GM12878 (cell line): ENCODE data around the gene OTUD6A. TPM values are rescaled to one million over a fixed set of nuclear protein-coding genes. Genes with fewer than 3 reads are reported as not detected.

ENCODE experiments used
- ATAC-seq: fragments of 200-7000 bp; cut with Tn5 transposase; 3 replicates; pipeline ENCODE4 v1.9.1; 2020; ENCODE audit warnings: mild to moderate bottlenecking, moderate library complexity
- BruUV-seq: library from RNA; stranded (reverse); fragments of 400-500 nt; replicated peaks from 2 replicates; lab custom pipeline; 2021; lab: Mats Ljungman, UMichigan
- CTCF ChIA-PET: fragments of 300-600 bp; sonication (Branson Sonifier 250); formaldehyde crosslinking; extraction: SDS; loops from one replicate; lab custom pipeline; 2021; ENCODE audit warnings: inconsistent platforms; lab: Yijun Ruan, JAX
- POLR2A ChIA-PET: fragments of 350-600 bp; formaldehyde crosslinking; extraction: SDS; loops from one replicate; lab custom pipeline; 2021; ENCODE audit warnings: inconsistent platforms; lab: Charles Lee
- RAD21 ChIA-PET: fragments of 300-600 bp; sonication (Branson Sonifier 250); formaldehyde crosslinking; loops from one replicate; lab custom pipeline; 2023; ENCODE audit warnings: antibody characterized with exemption; ENCODE audit not compliant: unreplicated experiment; lab: Charles Lee
- SMC1A ChIA-PET: fragments of 300-600 bp; sonication (Branson Sonifier 250); formaldehyde crosslinking; loops from one replicate; lab custom pipeline; 2023; ENCODE audit not compliant: unreplicated experiment, uncharacterized antibody; lab: Charles Lee
- DNase-seq: peaks from one replicate; pipeline ENCODE4 v3.0.0-alpha.2; 2011; ENCODE audit warnings: low read depth, low spot score
- FAIRE-seq: peaks from 3 replicates; lab custom pipeline; 2011; peaks lifted over from hg19 to GRCh38; lab: Jason Lieb, UNC
- H2AFZ ChIP-seq: 2 replicates; pipeline ENCODE4 v1.6.0; 2011; ENCODE audit warnings: low read depth, low read length, control low read depth; ENCODE audit not compliant: control insufficient read depth
- H3K27ac ChIP-seq: 2 replicates; pipeline ENCODE4 v1.5.1; 2011; ENCODE audit warnings: control low read depth; ENCODE audit not compliant: control insufficient read depth, insufficient read depth
- H3K27me3 ChIP-seq, 2 experiments: replicated peaks in 1 of 2; 2 replicates each; pipeline versions ENCODE4 v1.6.0 to v1.6.1; 2011; ENCODE audit warnings: low read length in 1 of 2; ENCODE audit not compliant: control insufficient read depth in 2 of 2, insufficient read depth in 2 of 2
- H3K36me3 ChIP-seq, 2 experiments: 2 replicates each; pipeline ENCODE4 v1.5.1; 2011; ENCODE audit warnings: low read length in 1 of 2; ENCODE audit not compliant: control insufficient read depth in 2 of 2, insufficient read depth in 2 of 2
- H3K4me1 ChIP-seq: 2 replicates; pipeline ENCODE4 v1.6.1; 2011; ENCODE audit warnings: mild to moderate bottlenecking, low read length, moderate library complexity, mixed read lengths; ENCODE audit not compliant: control insufficient read depth, insufficient read depth
- H3K4me2 ChIP-seq: 2 replicates; pipeline ENCODE4 v1.6.0; 2011; ENCODE audit warnings: control low read depth; ENCODE audit not compliant: control insufficient read depth, insufficient read depth
- H3K4me3 ChIP-seq: fragments of 200-600 bp; sonication (generic); 2 replicates; pipeline ENCODE4 v1.5.1; 2016
- H3K79me2 ChIP-seq: 2 replicates; pipeline ENCODE4 v1.6.0; 2011; ENCODE audit warnings: low read length; ENCODE audit not compliant: control insufficient read depth, insufficient read depth
- H3K9ac ChIP-seq: 2 replicates; pipeline ENCODE4 v1.8.0; 2011; ENCODE audit warnings: low read length, control low read depth, mixed read lengths; ENCODE audit not compliant: control insufficient read depth, insufficient read depth
- H3K9me3 ChIP-seq: replicated peaks from 3 replicates; pipeline ENCODE4 v1.5.1; 2011; ENCODE audit warnings: mild to moderate bottlenecking, low read length; ENCODE audit not compliant: control insufficient read depth, insufficient read depth
- H4K20me1 ChIP-seq: 2 replicates; pipeline ENCODE4 v1.6.0; 2011; ENCODE audit not compliant: control insufficient read depth, insufficient read depth
- ATF3 ChIP-seq: IDR thresholded peaks from 2 replicates; pipeline ENCODE4 v1.6.1; 2011; ENCODE audit warnings: low read depth, mild to moderate bottlenecking, low read length, moderate library complexity, borderline replicate concordance; ENCODE audit errors: extremely low read depth
- DPF2 ChIP-seq: fragments of 450-650 bp; IDR thresholded peaks from 2 replicates; pipeline ENCODE4 v1.6.1; 2017; ENCODE audit warnings: mild to moderate bottlenecking
- E2F4 ChIP-seq: IDR thresholded peaks from 2 replicates; pipeline ENCODE4 v1.6.1; 2012; ENCODE audit warnings: low read depth, low read length, improper control_type of control experiment
- EZH2 ChIP-seq: IDR thresholded peaks from 2 replicates; pipeline ENCODE4 v1.6.1; 2012; ENCODE audit warnings: low read depth, mild to moderate bottlenecking, control low read depth, inconsistent platforms, low read length, borderline replicate concordance; ENCODE audit not compliant: control insufficient read depth
- GATAD2B ChIP-seq: fragments of 450-650 bp; conservative IDR thresholded peaks from 2 replicates; pipeline ENCODE4 v1.6.1; 2017; ENCODE audit warnings: low read depth, mild to moderate bottlenecking, moderate library complexity
- IKZF1 ChIP-seq: fragments of 450-650 bp; conservative IDR thresholded peaks from 2 replicates; pipeline ENCODE4 v1.6.1; 2017; ENCODE audit warnings: antibody characterized with exemption, mild to moderate bottlenecking
- IRF3 ChIP-seq: fragments of 450-650 bp; IDR thresholded peaks from 2 replicates; pipeline ENCODE4 v1.6.1; 2014; ENCODE audit warnings: mild to moderate bottlenecking
- MEF2B ChIP-seq: fragments of 450-650 bp; IDR thresholded peaks from 2 replicates; pipeline ENCODE4 v1.6.1; 2018; ENCODE audit warnings: mild to moderate bottlenecking, moderate library complexity; ENCODE audit not compliant: partially characterized antibody, poor library complexity, severe bottlenecking
- NBN ChIP-seq: fragments of 450-650 bp; IDR thresholded peaks from 2 replicates; pipeline ENCODE4 v1.6.1; 2016
- NR2F1 ChIP-seq: fragments of 450-650 bp; conservative IDR thresholded peaks from 2 replicates; pipeline ENCODE4 v1.6.1; 2017; ENCODE audit warnings: mild to moderate bottlenecking
- PAX8 ChIP-seq: fragments of 450-650 bp; IDR thresholded peaks from 2 replicates; pipeline ENCODE4 v1.6.1; 2017; ENCODE audit warnings: mild to moderate bottlenecking, moderate library complexity
- PML ChIP-seq: IDR thresholded peaks from 2 replicates; pipeline ENCODE4 v1.6.1; 2012; ENCODE audit warnings: low read length, inconsistent platforms
- SMAD1 ChIP-seq: fragments of 450-650 bp; IDR thresholded peaks from 2 replicates; pipeline ENCODE4 v1.6.1; 2018; ENCODE audit warnings: mild to moderate bottlenecking, low read depth; ENCODE audit not compliant: partially characterized antibody
- STAT1 ChIP-seq: fragments of 450-650 bp; conservative IDR thresholded peaks from 2 replicates; pipeline ENCODE4 v1.6.1; 2014; ENCODE audit warnings: antibody characterized with exemption, mild to moderate bottlenecking
- STAT3 ChIP-seq: IDR thresholded peaks from 2 replicates; pipeline ENCODE4 v1.6.1; 2011; ENCODE audit warnings: low read depth, low read length, improper control_type of control experiment
- TCF12 ChIP-seq: IDR thresholded peaks from 2 replicates; pipeline ENCODE4 v1.6.1; 2011; ENCODE audit warnings: low read depth, mild to moderate bottlenecking, low read length
- ZBTB40 ChIP-seq: fragments of 450-650 bp; IDR thresholded peaks from 2 replicates; pipeline ENCODE4 v1.6.1; 2016; ENCODE audit warnings: mild to moderate bottlenecking, moderate library complexity, borderline replicate concordance
- WGBS: methylation state at CpG from one replicate; pipeline ENCODE4 v1.1.6; 2016; ENCODE audit warnings: low lambda C conversion rate; ENCODE audit not compliant: insufficient replicate concordance, insufficient coverage; ENCODE audit errors: missing lambda C conversion rate; 5-methylcytosine and 5-hydroxymethylcytosine counted together
- in situ Hi-C: fragments of 300-500 bp; cut with MboI; formaldehyde crosslinking; loops from 9 replicates; pipeline ENCODE4 v1.14.3; 2018; ENCODE audit warnings: mixed read lengths
- intact Hi-C: fragments of 100-400 bp; cut with micrococcal nuclease; formaldehyde crosslinking; loops from one replicate; pipeline ENCODE4 v1.14.2; 2022; ENCODE audit not compliant: unreplicated experiment
- polyA plus RNA-seq, 11 experiments: library from polyadenylated mRNA; depleted of rRNA in 4 of 11; unstranded in 6 of 11; stranded (reverse) in 5 of 11; fragments of >200 nt; fragmentation: Nextera tagmentation in 4 of 11; fragmentation: Illumina TruSeq in 1 of 11; extraction: Ambion mirVana in 4 of 11; extraction: Trizol in 1 of 11; gene quantifications; 1 replicate in 1 of 11; 2 replicates in 10 of 11; pipeline versions ENCODE4 v1.2.1 to v1.2.3, GENCODE V29; 2011 to 2016; ENCODE audit warnings: inconsistent platforms in 2 of 11, missing spikeins in 2 of 11, low read depth in 1 of 11
- total RNA-seq, 4 experiments: library from RNA; depleted of rRNA in 3 of 4; stranded (reverse); fragments of >200 nt in 3 of 4; fragmentation: Illumina TruSeq in 1 of 4; extraction: Trizol in 1 of 4; gene quantifications; 2 replicates each; pipeline versions ENCODE4 v1.2.1 to v1.2.3, GENCODE V29; 2013 to 2021

The OTUD6A gene
- total and polyA plus RNA-seq, 10 of the 15 experiments (the other 5 are each of a cell fraction or from before 2014, with no cell fraction given) = not detected

- TF ChIP-seq E2F4 (no peak), GATAD2B (no peak), SMAD1 (no peak)
- TF ChIP-seq, all 136 proteins: peak for 0
These were observed 22.5 kb upstream of the OTUD6A start (continued) for GRCh38 chrX:70039758-70040157.

GRCh38 chrX:70041993-70042392 is 20.3 kb upstream of the OTUD6A start:
- ATAC-seq = no peak
- H3K27me3 ChIP-seq = no peaks in the 10 kb centered on the region; a peak in 2 of 4 replicates
- H3K4me1 ChIP-seq = no peaks in the 10 kb centered on the region
- no peak overlapping the region for H3K4me3 ChIP-seq
- CTCF ChIA-PET = interaction anchor here (0.8 to 3.8 kb wide), 4 partner anchors 9 to 57 kb away, joined by 3 to 24 read pairs (median 4); no protein-coding TSS in a partner anchor
- BruUV-seq = no TSS peak
- POLR2A ChIA-PET = no interaction called here
- H3K9me3 ChIP-seq = no peaks in the 10 kb centered on the region
- WGBS = 12% methylated on average over 6 of the region's 6 CpGs
- no peak overlapping the region for H3K27ac ChIP-seq
- TF ChIP-seq IRF3 (no peak), EZH2 (no peak), NR2F1 (no peak), PML (no peak), MEF2B (no peak), IKZF1 (no peak), NBN (no peak), STAT1 (no peak), STAT3 (no peak), TCF12 (no peak), DPF2 (no peak), ATF3 (no peak), PAX8 (no peak), ZBTB40 (no peak)
- no peak overlapping the region for H3K4me2 ChIP-seq
- intact Hi-C loops = no loop called here
- in situ Hi-C loops = loop anchor here (25.0 kb wide), 2 partner anchors 95 to 395 kb away; partner anchors contain the start of genes DLG3 and IGBP1
- no peak for DNase-seq
- SMC1A ChIA-PET = interaction anchor here (1.0 to 1.2 kb wide), 2 partner anchors 9 to 11 kb away, joined by 3 to 4 read pairs; no protein-coding TSS in a partner anchor
- no peaks in the 10 kb centered on the region for H4K20me1 ChIP-seq
- H3K36me3 ChIP-seq = no peaks in the 10 kb centered on the region
- no peak overlapping the region for H3K9ac ChIP-seq
- H3K79me2 ChIP-seq = no peaks in the 10 kb centered on the region
- RAD21 ChIA-PET = no interaction called here
- no peak for FAIRE-seq
- H2AFZ ChIP-seq = no peak overlapping the region
